HG03460 (cell line): ENCODE data around the gene ABCC1.
"Not testable (repeated sequence)": the region's sequence is repeated elsewhere in the genome, so short reads cannot be mapped to it uniquely, and the experiment has no call there.

Source experiments
- ATAC-seq: cut with Tn5 transposase; IDR thresholded peaks from one replicate; pipeline ENCODE4 v1.9.1; 2021; ENCODE audit not compliant: unreplicated experiment

The ABCC1 gene

GRCh38 chr16:16171332-16171919 is 222.0 kb downstream of the ABCC1 start:
- no peak for ATAC-seq

DNA sequence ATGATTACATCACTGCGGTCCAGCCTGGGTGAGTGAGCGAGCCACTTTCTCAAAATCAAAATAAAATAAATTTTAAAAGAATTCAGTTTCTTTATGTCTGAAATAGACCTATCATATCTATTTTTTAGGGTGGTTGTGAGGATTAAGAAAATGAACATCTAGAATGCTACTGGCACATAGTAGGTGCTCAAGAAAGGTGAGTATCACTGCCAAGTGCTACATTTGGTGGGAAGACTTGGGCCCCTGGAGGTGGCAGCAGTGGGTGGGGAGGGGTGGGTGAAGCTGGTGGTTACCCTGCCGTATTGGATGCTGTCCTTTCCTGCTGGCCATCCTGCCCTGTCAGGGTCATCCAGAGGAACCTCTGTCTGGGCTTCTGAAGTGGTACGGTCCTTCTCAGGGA is 223.6 kb downstream of the ABCC1 start:
- ATAC-seq: no peak

DNA sequence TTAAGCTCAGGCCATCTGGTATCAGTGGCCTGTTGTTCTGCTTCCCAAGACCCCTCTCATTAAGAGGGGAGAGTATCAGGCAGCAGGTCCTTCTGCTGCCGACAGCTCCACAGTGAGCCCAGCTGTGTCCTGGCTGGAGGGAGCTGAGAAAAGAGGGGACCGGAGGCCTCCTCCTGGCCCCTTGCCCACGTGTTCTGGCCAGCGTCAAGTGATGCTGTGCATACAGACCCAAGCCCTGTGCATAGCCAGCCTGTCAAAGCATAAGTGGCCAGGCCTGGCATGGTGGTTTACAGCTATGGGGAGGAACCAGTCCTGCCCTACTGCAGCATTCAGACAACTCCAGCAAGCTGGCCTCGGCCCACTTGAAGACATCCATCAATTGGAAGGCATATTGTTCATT is 225.9 kb downstream of the ABCC1 start:
- ATAC-seq: no peak

DNA sequence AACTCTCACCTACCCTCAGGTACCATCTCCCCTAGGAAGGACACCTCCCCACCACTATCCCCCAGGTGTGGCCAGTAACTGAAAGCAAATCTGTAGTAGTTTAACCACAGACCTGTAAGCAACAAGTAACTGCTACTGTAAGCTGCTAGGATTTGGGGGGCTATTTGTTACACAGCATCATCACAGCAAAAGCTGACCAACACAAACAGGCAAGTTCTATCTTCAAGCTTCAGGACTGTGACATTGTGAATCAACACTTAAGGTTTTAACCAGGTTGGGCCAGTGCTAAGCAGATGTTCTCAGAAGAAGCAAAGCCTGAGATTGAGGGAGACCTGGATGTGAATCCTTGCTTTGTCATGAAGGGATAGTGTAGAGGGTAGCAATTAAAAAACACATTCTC is 226.9 kb downstream of the ABCC1 start:
- ATAC-seq: no peak

GRCh38 chr16:16178455-16179162 is 229.2 kb downstream of the ABCC1 start:
- no peak for ATAC-seq

GRCh38 chr16:16181748-16182147 is 232.3 kb downstream of the ABCC1 start:
- not testable (repeated sequence) for ATAC-seq

DNA sequence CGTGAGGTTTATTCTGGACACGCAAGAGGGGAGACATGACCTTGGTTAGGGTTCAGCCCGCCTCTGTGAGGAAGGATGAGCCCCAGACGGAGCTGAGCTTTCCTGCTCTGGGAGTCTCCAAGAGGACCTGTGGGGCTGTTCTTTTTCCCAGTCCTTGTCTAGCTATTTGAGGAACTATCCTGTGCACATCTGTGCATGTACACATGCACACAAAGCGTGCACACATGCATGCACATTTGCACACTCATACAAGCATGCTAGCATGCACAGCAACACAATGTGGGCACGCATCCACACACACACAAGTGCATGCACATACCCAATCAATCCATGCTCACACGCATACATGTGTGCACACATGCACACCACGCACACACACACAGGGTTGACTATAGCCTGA is 233.5 kb downstream of the ABCC1 start:
- ATAC-seq: no peak

DNA sequence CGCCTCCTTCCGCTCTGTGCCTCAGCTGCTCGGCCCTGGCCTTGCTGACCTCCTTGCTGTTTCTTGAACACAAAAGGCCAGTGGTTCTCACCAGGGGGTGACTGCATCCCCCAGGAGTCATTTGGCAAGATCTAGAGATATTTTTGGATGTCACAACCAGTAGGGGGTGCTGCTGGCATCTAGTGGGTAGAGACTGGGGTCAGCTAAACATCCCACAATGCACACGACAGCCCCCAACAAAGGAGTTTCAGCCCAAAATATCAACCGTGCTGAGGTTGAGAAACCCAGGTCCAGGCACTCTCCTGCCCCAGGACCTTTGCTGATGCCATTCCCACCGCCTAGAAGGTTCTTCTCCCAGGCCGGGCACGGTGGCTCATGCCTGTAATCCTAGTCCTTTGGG is 234.1 kb downstream of the ABCC1 start:
- ATAC-seq: no peak

- ATAC-seq: no peak
These were observed 235.2 kb downstream of the ABCC1 start for GRCh38 chr16:16184594-16184993.

GRCh38 chr16:16185095-16185494 is 235.7 kb downstream of the ABCC1 start:
- ATAC-seq: no peak

- no peak for ATAC-seq
These were observed 237.4 kb downstream of the ABCC1 start for GRCh38 chr16:16186820-16187219.

DNA sequence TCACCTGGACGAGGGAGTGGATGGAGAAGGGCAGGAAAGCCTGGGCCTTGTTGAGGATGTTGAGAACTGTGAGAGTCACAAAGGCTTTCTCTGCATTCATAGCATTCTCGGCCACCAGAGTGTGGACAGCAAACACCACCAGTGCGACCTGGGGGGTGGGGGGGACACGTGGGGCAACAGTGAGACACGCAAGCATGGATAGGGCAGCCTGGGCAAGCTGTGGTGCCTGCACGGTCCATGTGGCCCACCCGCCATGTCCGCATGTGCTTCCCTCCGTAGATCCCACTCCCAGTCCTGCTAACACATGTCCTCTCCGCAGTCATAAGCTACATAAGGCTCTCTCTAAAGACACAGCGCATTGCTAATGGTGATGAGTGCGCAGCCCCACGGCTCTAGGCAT is 239.4 kb downstream of the ABCC1 start:
- no peak for ATAC-seq

DNA sequence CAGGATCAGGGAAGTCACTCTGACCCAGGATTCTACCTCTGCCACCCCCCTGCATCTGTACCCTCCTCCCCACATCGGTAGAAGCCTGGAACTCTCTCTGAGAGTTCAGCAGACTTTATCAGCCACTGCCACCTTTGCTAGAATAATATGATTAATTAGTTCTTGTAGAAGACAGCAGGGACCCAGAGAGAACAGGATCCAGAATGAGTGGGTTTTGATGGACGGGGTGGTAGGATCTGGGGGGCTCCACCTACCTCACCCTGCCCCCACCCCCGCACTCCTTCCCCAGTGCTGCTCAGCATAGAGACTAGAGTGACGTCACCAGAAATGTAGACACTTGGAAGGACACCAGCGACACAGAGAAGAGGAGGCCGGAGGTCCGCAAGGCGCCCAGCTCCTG is 240.4 kb downstream of the ABCC1 start:
- ATAC-seq: no peak

DNA sequence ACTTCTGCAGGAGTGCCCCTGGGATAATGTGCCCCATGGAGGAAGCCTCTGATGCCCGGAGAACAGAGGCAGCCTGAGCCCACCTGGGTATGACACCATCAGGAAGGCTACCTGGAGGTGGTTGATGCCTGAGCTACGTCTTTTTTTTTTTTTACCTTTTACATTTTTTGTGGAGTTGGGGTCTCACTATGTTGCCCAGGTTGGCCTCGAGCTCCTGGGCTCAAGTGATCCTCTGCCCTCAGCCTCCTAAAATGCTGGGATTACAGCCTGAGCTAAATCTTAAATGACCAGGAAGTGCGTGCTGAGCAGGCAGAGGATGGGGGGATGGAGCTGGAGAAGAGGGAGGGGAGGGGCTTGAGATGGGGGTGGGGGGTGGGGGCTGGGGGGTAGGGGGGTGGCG is 241.1 kb downstream of the ABCC1 start:
- ATAC-seq: no peak

- ATAC-seq: not testable (repeated sequence)
These were observed 241.6 kb downstream of the ABCC1 start for GRCh38 chr16:16190966-16191365.

GRCh38 chr16:16191493-16192167 is 242.2 kb downstream of the ABCC1 start:
- no peak for ATAC-seq
